Upper lobe of right lung (tissue), 1 donor: Measurements from ENCODE around the gene SENP8. TPM values are rescaled to one million over a fixed set of nuclear protein-coding genes. Genes with fewer than 3 reads are reported as not detected.
A peak's percentile ranks its signal among the peaks of the same experiment; 100 is the strongest.

Source experiments
- ATAC-seq: fragments of 200-7000 bp; cut with Tn5 transposase; one replicate; pipeline ENCODE4 v1.9.1; 2020; ENCODE audit warnings: mild to moderate bottlenecking, moderate library complexity
- DNase-seq: peaks from one replicate; pipeline ENCODE4 v3.0.0-alpha.2; 2020
- H3K27ac ChIP-seq: fragments of 200-600 bp; one replicate; pipeline ENCODE4 v1.8.0; 2022
- H3K27me3 ChIP-seq: fragments of 200-600 bp; one replicate; pipeline ENCODE4 v1.8.0; 2022; ENCODE audit warnings: mild to moderate bottlenecking
- H3K36me3 ChIP-seq: fragments of 200-600 bp; one replicate; pipeline ENCODE4 v1.8.0; 2022
- H3K4me1 ChIP-seq: fragments of 200-600 bp; one replicate; pipeline ENCODE4 v1.8.0; 2022
- H3K4me3 ChIP-seq: fragments of 200-600 bp; one replicate; pipeline ENCODE4 v1.8.0; 2022; ENCODE audit warnings: mild to moderate bottlenecking
- H3K9me3 ChIP-seq: fragments of 200-600 bp; one replicate; pipeline ENCODE4 v1.8.0; 2022
- intact Hi-C: fragments of 100-400 bp; cut with DNase I; formaldehyde crosslinking; loops from one replicate; pipeline ENCODE4 v1.11.0; 2022
- total RNA-seq: library from RNA; stranded (reverse); fragmentation: NEBNext Ultra II Directional; extraction: Animal tissue kit (Norgen Biotek cat#: 25700); gene quantifications from one replicate; pipeline ENCODE4 v1.2.1, GENCODE V29; 2021
- TF ChIP-seq, protein P1 (sequence below): fragments of 200-600 bp; IDR thresholded peaks from one replicate; pipeline ENCODE4 v1.8.0; 2022; ENCODE audit warnings: antibody characterized with exemption
- donor health status: DM: no; HTN: yes; CAD: no; lungs with severe emphysema.

The SENP8 gene
- total RNA-seq, 1 donor from 2014 or later: 3.3 TPM

DNA sequence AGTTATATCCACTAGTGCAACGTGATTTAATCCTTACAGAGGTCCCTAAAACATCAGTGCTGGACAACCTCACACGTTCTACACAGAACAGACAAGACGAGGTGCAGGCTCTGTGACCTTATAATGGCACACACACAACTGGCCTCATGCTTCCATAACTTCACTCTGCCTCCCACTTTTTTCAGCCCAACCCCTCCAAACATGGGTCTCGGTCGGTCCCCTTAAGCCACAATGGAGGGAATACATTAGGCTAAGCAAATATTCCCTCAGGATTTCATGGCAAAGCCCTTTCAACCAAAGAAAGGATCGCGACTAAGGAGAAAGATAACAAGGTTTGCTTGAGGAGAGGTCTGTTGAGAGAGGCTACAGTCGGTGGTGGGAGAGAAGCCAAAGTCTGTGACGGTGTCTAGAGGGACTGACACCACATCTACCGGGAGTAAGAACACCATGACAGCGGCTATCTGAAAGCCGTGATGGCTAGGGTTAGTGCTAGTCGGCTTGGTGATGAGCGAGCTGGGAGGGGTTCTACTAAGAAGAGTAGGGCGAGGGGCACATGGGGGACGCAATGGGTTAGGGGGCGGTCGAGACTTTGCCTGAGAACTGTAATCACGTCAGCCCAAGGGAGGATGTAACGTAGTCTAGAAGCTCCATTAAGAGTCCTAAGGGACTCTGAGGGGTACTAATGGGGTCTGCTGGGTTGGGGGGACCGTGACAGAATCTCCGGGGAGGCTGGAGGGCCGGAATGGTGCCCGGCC is 1.3 kb upstream of the SENP8 start:
- Histone ChIP-seq H3K4me3 (peak overlapping the region; percentile 92), H3K36me3 (no peaks in the 10 kb centered on the region), H3K9me3 (no peaks in the 10 kb centered on the region), H3K4me1 (peaks cover 21% of the 10 kb centered on the region), H3K27me3 (no peaks in the 10 kb centered on the region), H3K27ac (peak overlapping the region; percentile 93)
- intact Hi-C loops: no loop called here
- TF ChIP-seq, protein P1, sequence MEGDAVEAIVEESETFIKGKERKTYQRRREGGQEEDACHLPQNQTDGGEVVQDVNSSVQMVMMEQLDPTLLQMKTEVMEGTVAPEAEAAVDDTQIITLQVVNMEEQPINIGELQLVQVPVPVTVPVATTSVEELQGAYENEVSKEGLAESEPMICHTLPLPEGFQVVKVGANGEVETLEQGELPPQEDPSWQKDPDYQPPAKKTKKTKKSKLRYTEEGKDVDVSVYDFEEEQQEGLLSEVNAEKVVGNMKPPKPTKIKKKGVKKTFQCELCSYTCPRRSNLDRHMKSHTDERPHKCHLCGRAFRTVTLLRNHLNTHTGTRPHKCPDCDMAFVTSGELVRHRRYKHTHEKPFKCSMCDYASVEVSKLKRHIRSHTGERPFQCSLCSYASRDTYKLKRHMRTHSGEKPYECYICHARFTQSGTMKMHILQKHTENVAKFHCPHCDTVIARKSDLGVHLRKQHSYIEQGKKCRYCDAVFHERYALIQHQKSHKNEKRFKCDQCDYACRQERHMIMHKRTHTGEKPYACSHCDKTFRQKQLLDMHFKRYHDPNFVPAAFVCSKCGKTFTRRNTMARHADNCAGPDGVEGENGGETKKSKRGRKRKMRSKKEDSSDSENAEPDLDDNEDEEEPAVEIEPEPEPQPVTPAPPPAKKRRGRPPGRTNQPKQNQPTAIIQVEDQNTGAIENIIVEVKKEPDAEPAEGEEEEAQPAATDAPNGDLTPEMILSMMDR: no peak
- ATAC-seq (peak; percentile 0), DNase-seq (no peak)

DNA sequence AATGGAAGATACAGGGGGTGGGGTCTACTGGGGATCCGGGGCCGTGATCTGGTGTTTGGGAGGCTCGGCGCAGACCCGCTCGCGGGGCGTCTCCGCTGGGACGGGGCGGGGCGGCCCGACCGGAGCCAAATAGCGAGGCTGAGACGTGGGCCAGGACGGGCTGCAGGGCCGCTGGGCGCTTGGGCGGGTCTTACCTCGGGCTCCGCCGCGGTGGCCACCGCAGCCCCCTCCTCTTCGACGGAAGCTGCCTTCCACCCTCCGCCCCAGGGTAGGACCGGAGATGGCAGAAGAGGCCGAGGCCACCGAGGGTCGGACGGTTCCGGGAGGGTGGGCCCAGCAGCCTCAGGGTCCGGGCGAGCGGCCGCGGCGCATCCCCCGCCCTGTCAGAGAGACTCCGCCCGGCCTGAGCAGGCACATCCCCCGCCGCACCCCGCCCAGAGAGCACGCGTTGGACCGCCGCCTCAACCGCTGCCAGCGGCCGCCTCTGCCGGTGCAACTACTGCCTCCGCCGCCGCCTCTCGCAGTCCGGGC is 652 bp upstream of the SENP8 start:
- Histone ChIP-seq H3K27ac (peak overlapping the region; percentile 93), H3K4me1 (peaks cover 17% of the 10 kb centered on the region), H3K27me3 (no peaks in the 10 kb centered on the region), H3K9me3 (no peaks in the 10 kb centered on the region), H3K4me3 (peak overlapping the region; percentile 92), H3K36me3 (no peaks in the 10 kb centered on the region)
- TF ChIP-seq, protein P1: no peak
- DNase-seq: peak; percentile 94
- ATAC-seq: peak; percentile 85
- intact Hi-C loops: no loop called here

DNA sequence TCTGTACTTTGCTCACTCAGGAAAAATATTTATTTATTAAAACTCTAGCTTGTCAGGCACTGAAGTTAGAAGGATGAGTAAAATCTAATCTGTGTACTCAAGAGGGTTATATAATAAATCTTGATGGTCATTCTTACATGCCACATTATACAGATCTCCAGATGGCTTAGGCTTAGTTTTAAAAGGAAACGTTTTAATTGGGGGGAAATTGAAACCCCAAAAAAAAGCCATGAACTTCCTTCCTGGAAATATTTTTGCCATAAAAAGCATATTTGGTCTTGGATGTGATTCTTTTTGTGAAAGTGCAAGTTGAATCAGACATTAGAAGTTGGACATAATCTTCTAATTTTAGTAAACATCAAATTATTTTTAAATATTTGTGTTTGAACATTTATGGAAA is 6.0 kb downstream of the SENP8 start:
- no peaks in the 10 kb centered on the region for H3K27me3 ChIP-seq
- intact Hi-C loops: no loop called here
- no peak overlapping the region for H3K27ac ChIP-seq
- ATAC-seq (no peak), DNase-seq (no peak)
- H3K36me3 ChIP-seq: no peaks in the 10 kb centered on the region
- H3K4me1 ChIP-seq: no peaks in the 10 kb centered on the region
- no peak overlapping the region for H3K4me3 ChIP-seq
- TF ChIP-seq, protein P1: no peak
- no peaks in the 10 kb centered on the region for H3K9me3 ChIP-seq

DNA sequence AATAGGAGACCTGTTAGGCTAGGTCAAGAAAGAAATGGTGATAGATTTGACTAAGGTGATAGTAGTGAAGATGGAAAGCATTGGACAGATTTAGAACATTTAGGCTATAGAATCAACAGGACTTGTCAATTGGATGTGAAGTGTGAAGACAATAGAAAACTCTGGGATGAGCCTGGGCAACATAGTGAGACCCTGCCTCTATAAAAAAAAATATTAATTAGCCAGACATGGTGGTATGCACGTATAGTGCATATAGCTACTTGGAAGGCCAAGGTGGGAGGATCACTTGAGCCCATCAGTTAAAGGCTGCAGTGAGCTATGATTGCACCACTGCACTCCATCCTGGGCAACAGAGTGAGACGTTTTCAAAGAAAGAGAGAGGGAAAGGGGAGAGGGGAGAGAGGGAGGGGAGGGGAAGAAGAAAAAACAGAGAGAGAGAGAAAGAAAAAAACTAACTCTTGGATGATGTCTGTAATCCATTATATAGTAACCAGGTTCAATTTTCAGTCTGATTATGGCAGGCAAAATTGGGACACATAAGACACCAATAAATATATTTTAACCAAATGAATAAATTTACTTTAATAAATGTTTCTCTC is 9.6 kb downstream of the SENP8 start:
- intact Hi-C loops: no loop called here
- Histone ChIP-seq H3K27me3 (no peaks in the 10 kb centered on the region), H3K36me3 (no peaks in the 10 kb centered on the region), H3K9me3 (no peaks in the 10 kb centered on the region), H3K4me1 (no peaks in the 10 kb centered on the region), H3K27ac (no peak overlapping the region), H3K4me3 (no peak overlapping the region)
- ATAC-seq: no peak
- DNase-seq: no peak
- TF ChIP-seq, protein P1: no peak

DNA sequence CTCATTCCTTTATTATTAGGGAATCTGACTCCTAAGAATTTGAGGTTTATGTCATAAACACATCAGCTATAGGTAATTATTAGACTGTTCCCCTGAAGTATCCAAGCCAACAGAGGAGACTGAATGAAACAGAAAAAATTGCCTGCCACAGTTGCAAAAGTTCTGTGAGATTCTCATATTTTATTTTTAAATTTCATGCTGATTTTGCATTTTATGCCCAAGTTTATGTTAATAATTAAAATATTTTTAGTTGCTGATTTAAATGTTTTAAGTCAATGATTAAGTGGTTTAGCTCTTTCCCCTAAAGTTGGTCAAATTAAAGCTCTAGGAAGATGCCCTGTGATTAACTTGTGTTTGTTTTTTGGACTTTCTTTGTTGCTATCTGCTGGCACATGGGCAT is 10.2 kb downstream of the SENP8 start:
- Histone ChIP-seq H3K4me3 (no peak overlapping the region), H3K4me1 (no peaks in the 10 kb centered on the region), H3K9me3 (no peaks in the 10 kb centered on the region), H3K36me3 (no peaks in the 10 kb centered on the region), H3K27me3 (no peaks in the 10 kb centered on the region), H3K27ac (no peak overlapping the region)
- TF ChIP-seq, protein P1: no peak
- DNase-seq: no peak
- intact Hi-C loops: no loop called here
- ATAC-seq: no peak
